SH-SY5Y (cell line): ENCODE measurements around the gene OR52K1.

Source experiments
- GATA2 ChIP-seq: IDR thresholded peaks from 2 replicates; pipeline ENCODE4 v1.6.1; 2011; ENCODE audit warnings: mild to moderate bottlenecking, low read depth, low read length
- GATA3 ChIP-seq: IDR thresholded peaks from 2 replicates; pipeline ENCODE4 v1.6.1; 2011; ENCODE audit warnings: low read depth, mild to moderate bottlenecking, low read length, moderate library complexity

OR52K1 gene

GRCh38 chr11:4482445-4482844 lies at the start of gene OR52K1:
TSS of gene OR52K1 (plus strand) at chr11:4482646. CDS start at chr11:4488901, 6,255 bp downstream.
- no peak for TF ChIP-seq GATA3
- TF ChIP-seq GATA2: no peak

DNA sequence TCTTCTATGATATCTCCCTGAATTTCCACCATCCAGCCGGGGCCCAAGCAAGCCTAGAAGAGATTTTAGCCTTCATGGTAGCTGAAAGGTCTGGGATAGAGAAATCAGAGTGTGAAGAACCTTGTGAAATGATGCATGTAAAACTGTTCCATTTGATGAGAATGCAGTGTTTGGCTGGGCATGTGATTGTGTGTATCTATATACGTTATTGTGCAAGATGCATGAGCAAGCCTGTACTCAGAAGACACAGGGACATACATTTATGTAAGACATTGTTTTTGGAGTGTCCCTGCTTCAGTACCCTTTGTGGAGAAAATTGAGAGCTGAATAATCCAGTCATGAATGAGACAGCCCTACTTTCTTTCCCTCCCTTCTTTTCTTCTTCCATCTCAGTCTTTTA lies 48.6 kb upstream of the OR52K1 start:
- TF ChIP-seq GATA3 (no peak), GATA2 (no peak)

DNA sequence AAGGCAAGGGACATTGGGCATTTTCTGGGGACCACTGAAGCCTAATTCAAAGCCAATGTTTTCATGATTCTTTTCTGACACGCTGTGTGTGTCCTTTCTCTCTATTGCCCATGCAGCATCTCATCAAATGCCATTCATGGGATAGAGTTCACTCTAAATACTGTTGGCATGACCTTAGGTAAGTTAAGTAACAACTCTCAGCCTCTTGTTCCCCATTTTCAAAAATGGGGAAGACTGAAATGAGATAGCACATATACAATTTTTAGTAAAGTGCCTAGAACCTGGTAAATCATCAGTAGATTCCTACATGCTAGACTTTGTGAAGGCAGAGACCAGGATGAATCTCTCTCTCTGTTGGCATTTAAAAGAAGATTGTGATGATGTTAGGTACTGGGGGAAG lies 46.0 kb upstream of the OR52K1 start:
- no peak for TF ChIP-seq GATA2
- TF ChIP-seq GATA3: no peak

DNA sequence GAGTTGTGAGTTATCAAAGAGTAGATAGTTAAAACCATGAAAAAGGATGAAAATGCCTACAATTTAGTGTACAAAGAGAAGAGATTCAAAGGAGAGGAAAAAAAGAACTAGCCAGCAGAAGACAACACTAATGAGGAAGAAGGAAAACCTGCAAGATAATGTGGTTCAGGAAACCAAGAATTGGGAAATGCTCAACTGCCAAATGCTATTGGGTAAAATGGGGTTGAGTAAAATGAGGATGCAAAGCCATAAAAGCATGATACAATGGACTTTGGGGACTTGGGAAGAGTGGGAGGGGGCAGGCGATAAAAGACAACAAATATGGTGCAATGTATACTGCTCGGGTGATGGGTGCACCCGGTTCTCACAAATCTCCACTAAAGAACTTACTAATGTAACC lies 40.9 kb upstream of the OR52K1 start:
- TF ChIP-seq GATA3 (no peak), GATA2 (no peak)

DNA sequence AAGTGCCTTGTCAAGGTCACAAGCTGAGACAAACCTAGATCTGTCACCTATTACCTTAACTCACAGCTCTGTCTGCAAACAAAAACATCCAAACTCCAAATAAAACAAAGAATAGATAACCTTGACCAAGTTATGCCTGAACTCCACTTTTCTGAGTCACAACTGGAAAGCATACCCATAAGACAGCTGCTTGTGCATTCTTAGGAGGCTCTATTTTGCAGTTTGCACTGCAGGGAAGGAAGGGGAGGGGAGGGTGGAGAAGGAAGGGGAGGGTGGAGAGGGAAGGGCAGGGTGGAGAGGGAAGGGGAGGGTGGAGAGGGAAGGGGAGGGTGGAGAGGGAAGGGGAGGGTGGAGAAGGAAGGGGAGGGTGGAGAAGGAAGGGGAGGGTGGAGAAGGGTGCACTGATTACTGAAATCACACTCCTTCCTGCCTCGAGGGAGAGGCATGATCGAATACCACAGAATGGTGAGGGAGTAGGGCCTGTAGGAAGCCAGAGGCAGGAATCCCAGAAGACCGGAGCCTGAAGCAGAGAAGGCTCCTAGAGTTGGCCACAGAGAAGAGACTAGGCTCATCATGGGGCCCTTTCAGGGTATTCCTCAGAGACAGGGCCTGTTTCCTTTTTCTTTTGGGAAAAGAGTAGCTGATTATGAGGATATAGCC lies 39.1 kb upstream of the OR52K1 start:
- TF ChIP-seq GATA3: no peak
- TF ChIP-seq GATA2: no peak

- no peak for TF ChIP-seq GATA3
- TF ChIP-seq GATA2: no peak
Measured at GRCh38 chr11:4448995-4449394, 33.5 kb upstream of the OR52K1 start, which contains the start of gene OR52K2. TSS of gene OR52K2 (plus strand) at chr11:4449295. CDS start at chr11:4449340, 45 bp downstream.

- no peak for TF ChIP-seq GATA3
- no peak for TF ChIP-seq GATA2
Measured at GRCh38 chr11:4453118-4453517, 29.3 kb upstream of the OR52K1 start.

DNA sequence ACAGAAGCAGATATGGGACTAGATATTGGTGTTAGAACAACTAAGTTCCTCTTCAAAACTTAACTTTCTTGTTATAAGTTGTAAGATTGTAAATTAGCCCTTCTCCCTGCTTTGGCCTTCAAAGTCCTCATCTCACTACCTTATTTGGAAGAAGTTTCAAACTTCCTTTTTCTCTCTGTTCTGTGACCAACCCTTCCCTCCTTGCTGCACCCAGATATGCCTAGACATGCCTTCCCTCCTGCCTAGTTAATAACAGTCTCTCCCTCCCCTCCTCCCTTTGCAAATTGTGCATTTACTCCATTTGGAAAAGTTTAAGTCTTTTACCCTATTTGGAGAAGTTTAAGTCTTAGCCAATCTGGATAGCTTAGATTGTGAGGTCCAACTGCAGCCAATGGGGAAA lies 28.4 kb upstream of the OR52K1 start:
- TF ChIP-seq GATA3 (no peak), GATA2 (no peak)

DNA sequence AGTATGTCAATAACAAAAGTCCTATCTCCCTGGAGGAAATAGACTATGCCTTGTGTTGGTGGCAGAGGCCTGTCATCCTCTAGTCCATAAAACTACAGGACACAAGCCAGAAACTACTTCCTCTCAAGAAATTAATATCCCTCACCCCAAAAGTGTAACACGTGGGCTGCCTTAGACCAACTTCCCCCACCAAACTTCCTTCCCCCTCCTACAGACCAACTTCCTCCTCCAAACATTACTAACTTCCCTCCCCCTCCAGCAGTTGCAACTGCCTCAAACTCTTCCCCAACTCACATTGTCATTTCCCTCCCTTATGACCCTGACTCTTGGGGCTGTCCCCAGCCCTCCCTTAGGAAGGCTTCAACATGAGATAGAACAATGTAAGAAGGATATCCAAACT lies 27.0 kb upstream of the OR52K1 start:
- TF ChIP-seq GATA2 (no peak), GATA3 (no peak)

DNA sequence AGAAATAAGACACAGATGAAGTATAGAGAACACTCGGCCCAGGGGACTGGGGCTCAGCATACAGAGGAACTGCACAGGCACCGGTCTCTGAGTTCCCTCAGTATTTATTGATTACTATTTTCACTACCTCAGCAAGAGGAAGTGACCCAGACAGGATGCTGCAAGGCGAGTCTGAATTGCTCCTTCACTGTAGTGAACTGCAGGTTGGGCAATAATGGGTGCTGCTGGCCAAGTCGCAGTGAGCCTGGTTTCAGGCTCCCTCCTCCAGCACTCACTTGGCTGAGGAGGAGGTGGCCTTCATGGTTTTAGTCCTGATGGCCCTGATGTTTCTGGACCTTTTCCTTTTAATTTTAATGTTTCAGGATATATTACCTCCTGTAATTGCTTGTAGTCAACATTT lies 22.9 kb upstream of the OR52K1 start:
- TF ChIP-seq GATA3: no peak
- no peak for TF ChIP-seq GATA2

DNA sequence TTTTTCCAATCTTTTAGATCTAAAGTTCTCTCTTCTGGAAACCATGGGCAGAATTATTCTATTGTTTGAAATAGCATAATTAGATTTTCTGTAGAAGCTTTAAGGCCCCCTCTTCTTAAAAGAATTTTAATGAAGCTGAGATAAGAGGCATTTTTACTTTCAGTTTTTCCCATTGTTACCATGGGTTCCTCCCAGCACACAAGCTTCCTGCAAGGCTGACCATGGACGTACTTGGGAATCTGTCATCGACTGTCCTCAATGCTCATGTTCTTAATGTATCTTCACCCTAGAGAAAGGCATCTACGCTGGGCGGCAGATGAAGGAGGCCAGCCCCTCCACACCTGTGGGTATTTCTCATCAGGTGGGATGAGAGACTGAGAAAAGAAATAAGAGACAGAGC lies 22.3 kb upstream of the OR52K1 start:
- TF ChIP-seq GATA3 (no peak), GATA2 (no peak)

DNA sequence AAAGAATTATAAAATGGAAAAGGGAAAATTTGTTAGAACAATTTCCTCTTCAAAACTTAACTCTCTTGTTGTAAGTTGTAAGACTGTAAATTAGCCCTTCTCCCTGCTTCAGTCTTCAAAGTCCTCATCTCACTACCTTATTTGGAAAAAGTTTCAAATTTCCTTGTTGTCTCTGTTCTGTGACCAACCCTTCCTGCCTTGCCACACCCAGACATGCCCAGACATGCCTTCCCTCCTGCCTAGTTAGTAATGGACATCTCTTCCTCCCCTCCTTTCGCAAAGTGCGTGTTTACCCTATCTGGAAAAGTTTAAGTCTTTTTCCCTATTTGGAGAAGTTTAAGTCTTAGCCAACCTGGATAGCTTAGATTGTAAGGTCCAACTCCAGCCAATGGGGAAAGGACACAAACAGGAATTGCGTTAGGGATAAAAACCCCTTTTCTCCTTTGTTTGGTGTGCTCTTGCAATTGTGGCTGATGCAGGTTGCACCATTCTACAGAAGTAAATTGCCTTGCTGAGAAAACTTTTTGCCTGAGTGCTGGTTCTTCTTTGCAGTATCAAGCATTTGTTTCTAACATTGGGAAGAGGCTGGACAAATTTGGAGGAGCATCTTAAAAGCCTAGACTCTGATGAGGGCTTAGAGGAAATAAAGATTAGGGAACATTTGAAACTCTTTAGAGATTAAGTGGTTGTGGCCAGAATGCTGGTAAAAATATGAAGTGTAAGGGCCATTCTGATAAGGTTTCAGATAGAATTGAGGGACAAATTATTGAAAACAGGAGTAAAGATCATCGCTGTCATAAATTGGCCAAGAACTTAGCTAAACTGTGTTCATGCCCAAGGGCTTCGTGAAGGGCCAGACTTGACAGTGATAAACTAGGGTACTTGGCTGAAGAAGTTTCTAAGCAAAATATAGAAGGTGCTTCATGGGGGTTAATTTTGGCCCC lies 18.0 kb upstream of the OR52K1 start:
- TF ChIP-seq GATA3: no peak

GRCh38 chr11:4465407-4465806 lies 17.0 kb upstream of the OR52K1 start:
- TF ChIP-seq GATA3 (no peak), GATA2 (no peak)

- TF ChIP-seq GATA2: no peak
Measured at GRCh38 chr11:4466131-4466870, 16.1 kb upstream of the OR52K1 start.

DNA sequence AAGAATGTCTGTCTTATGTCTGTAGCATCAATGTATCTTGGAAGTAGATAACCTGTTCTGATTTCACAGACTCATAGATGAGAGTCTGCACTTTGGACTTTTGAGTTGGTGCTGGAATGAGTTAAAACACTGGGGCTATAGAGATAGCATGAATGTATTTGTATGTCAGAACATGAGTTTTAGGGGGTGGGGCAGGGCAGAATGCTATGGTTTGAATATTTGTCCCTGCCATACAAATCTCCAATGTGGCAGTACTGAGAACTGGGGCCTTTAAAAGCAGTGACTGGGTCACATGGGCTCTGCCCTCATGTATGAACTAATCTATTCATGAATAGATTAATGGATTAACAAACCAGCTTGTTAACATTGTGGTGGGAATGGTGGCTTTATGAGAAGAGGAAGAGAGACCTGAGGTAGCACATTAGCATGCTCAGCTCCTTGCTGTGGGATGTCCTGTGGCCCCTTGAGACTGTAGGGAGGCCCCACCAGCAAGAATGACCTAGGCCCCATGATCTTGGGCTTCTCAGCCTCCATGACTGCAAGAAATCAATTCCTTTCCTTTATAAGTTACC lies 15.5 kb upstream of the OR52K1 start:
- TF ChIP-seq GATA2 (no peak), GATA3 (no peak)
